HL-60/S4 treated with phorbol 12-myristate 13-acetate at 8.2 ng/mL for 4 days and 3 days (cell line): ENCODE measurements around the gene GOLGA2.
"Not testable (repeated sequence)": the region's sequence is repeated elsewhere in the genome, so short reads cannot be mapped to it uniquely, and the experiment has no call there.

Experiments
- in situ Hi-C: fragments of 300-500 bp; cut with MboI; formaldehyde crosslinking; loops from 2 replicates; pipeline ENCODE4 v1.15.0; 2022; ENCODE audit warnings: low sequenced_read_pairs

The GOLGA2 gene

GRCh38 chr9:128293091-128293490 is 17.3 kb upstream of the GOLGA2 start:
- in situ Hi-C loops, result no loop called here

GRCh38 chr9:128292009-128292408 is 16.2 kb upstream of the GOLGA2 start:
- in situ Hi-C loops, result no loop called here

- in situ Hi-C loops, result no loop called here
These were observed 12.6 kb upstream of the GOLGA2 start for GRCh38 chr9:128288273-128289004.

GRCh38 chr9:128286440-128286839 is 10.6 kb upstream of the GOLGA2 start:
- in situ Hi-C loops, result no loop called here

- in situ Hi-C loops, result no loop called here
These were observed 9.4 kb upstream of the GOLGA2 start for GRCh38 chr9:128285033-128285784.

GRCh38 chr9:128282500-128282899 is 6.7 kb upstream of the GOLGA2 start:
- in situ Hi-C loops, result no loop called here

- in situ Hi-C loops, result no loop called here
These were observed 4.3 kb upstream of the GOLGA2 start for GRCh38 chr9:128280084-128280622.

- in situ Hi-C loops, result not testable (repeated sequence)
These were observed 3.6 kb upstream of the GOLGA2 start for GRCh38 chr9:128279088-128280073.

GRCh38 chr9:128276574-128277270 is 915 bp upstream of the GOLGA2 start:
- in situ Hi-C loops, result no loop called here

GRCh38 chr9:128276008-128276573 is 284 bp upstream of the GOLGA2 start, which contains the start of gene SWI5:
Gene SWI5 (plus strand): TSS chr9:128276276.
- in situ Hi-C loops, result no loop called here

GRCh38 chr9:128274245-128274644 is 1.6 kb downstream of the GOLGA2 start:
- in situ Hi-C loops, result no loop called here

- in situ Hi-C loops, result no loop called here
These were observed 4.3 kb downstream of the GOLGA2 start for GRCh38 chr9:128271512-128271911.

GRCh38 chr9:128271112-128271511 is 4.7 kb downstream of the GOLGA2 start:
- in situ Hi-C loops, result no loop called here

- in situ Hi-C loops, result no loop called here
These were observed 8.8 kb downstream of the GOLGA2 start for GRCh38 chr9:128266868-128267590.

- in situ Hi-C loops, result no loop called here
These were observed 10.4 kb downstream of the GOLGA2 start for GRCh38 chr9:128265348-128265847.

GRCh38 chr9:128262687-128263086 is 13.1 kb downstream of the GOLGA2 start:
- in situ Hi-C loops, result no loop called here

GRCh38 chr9:128260340-128260739 is 15.5 kb downstream of the GOLGA2 start:
- in situ Hi-C loops, result no loop called here

GRCh38 chr9:128259156-128259555 is 16.7 kb downstream of the GOLGA2 start:
- in situ Hi-C loops, result no loop called here

GRCh38 chr9:128258326-128258725 is 17.5 kb downstream of the GOLGA2 start:
- in situ Hi-C loops, result no loop called here
